H9 (cell line): ENCODE data around the gene PAK5. TPM values are rescaled to one million over a fixed set of nuclear protein-coding genes. Genes with fewer than 3 reads are reported as not detected.

ENCODE experiments used
- DNase-seq: peaks from one replicate; pipeline ENCODE4 v3.0.0-alpha.2; 2017
- H2AFZ ChIP-seq: one replicate; pipeline ENCODE4 v1.6.1; 2013; ENCODE audit warnings: mild to moderate bottlenecking, low read length, control low read depth, moderate library complexity
- H2AK5ac ChIP-seq: 2 replicates; pipeline ENCODE4 v1.6.1; 2013; ENCODE audit warnings: low read length, control low read depth, mixed read lengths; ENCODE audit not compliant: insufficient read length
- H2BK120ac ChIP-seq: one replicate; pipeline ENCODE4 v1.6.1; 2013; ENCODE audit warnings: low read depth, mild to moderate bottlenecking, low read length, control low read depth, inconsistent platforms; ENCODE audit not compliant: poor library complexity, severe bottlenecking
- H2BK12ac ChIP-seq: 2 replicates; pipeline ENCODE4 v1.6.1; 2013; ENCODE audit warnings: low read length, control low read depth, mixed read lengths, low read depth; ENCODE audit not compliant: insufficient read length
- H2BK15ac ChIP-seq: 2 replicates; pipeline ENCODE4 v1.6.1; 2013; ENCODE audit warnings: low read depth, low read length, control low read depth
- H2BK20ac ChIP-seq: one replicate; pipeline ENCODE4 v1.6.1; 2013; ENCODE audit warnings: low read depth, mild to moderate bottlenecking, low read length, control low read depth, inconsistent platforms; ENCODE audit not compliant: poor library complexity, severe bottlenecking
- H2BK5ac ChIP-seq: 2 replicates; pipeline ENCODE4 v1.6.1; 2013; ENCODE audit warnings: low read length, control low read depth, mixed read lengths; ENCODE audit not compliant: insufficient read length
- H3K14ac ChIP-seq: 2 replicates; pipeline ENCODE4 v1.6.1; 2013; ENCODE audit warnings: low read length, control low read depth; ENCODE audit not compliant: insufficient read depth
- H3K18ac ChIP-seq: 2 replicates; pipeline ENCODE4 v1.6.1; 2013; ENCODE audit warnings: low read depth, mild to moderate bottlenecking, mixed read lengths, low read length, control low read depth; ENCODE audit not compliant: insufficient read length
- H3K23ac ChIP-seq: 2 replicates; pipeline ENCODE4 v1.6.1; 2013; ENCODE audit warnings: low read length, control low read depth, mixed read lengths, low read depth; ENCODE audit not compliant: insufficient read length
- H3K23me2 ChIP-seq: 2 replicates; pipeline ENCODE4 v1.6.1; 2013; ENCODE audit warnings: low read depth, mild to moderate bottlenecking, mixed read lengths, low read length, control low read depth; ENCODE audit not compliant: insufficient read length, poor library complexity, severe bottlenecking
- H3K27ac ChIP-seq: 2 replicates; pipeline ENCODE4 v1.5.1; 2013; ENCODE audit warnings: low read length, control low read depth, mixed read lengths, low read depth; ENCODE audit not compliant: insufficient read length
- H3K27me3 ChIP-seq: 2 replicates; pipeline ENCODE4 v1.6.1; 2013; ENCODE audit warnings: low read length, control low read depth, inconsistent platforms; ENCODE audit not compliant: insufficient read depth
- H3K4ac ChIP-seq: 2 replicates; pipeline ENCODE4 v1.6.1; 2013; ENCODE audit warnings: low read depth, mild to moderate bottlenecking, control low read depth, inconsistent platforms, low read length, moderate library complexity
- H3K4me1 ChIP-seq: 2 replicates; pipeline ENCODE4 v1.6.1; 2013; ENCODE audit warnings: low read length, control low read depth, inconsistent platforms; ENCODE audit not compliant: insufficient read depth
- H3K4me2 ChIP-seq: 2 replicates; pipeline ENCODE4 v1.6.1; 2013; ENCODE audit warnings: low read length, control low read depth, mixed read lengths; ENCODE audit not compliant: insufficient read length, insufficient read depth
- H3K56ac ChIP-seq: 2 replicates; pipeline ENCODE4 v1.6.1; 2013; ENCODE audit warnings: low read depth, mild to moderate bottlenecking, mixed read lengths, low read length, control low read depth; ENCODE audit not compliant: insufficient read length
- H3K79me1 ChIP-seq: 2 replicates; pipeline ENCODE4 v1.6.1; 2013; ENCODE audit warnings: low read depth, mild to moderate bottlenecking, moderate library complexity, low read length, control low read depth, inconsistent platforms; ENCODE audit not compliant: insufficient read depth, poor library complexity, severe bottlenecking
- H3K79me2 ChIP-seq: 2 replicates; pipeline ENCODE4 v1.6.1; 2013; ENCODE audit warnings: low read length, control low read depth, inconsistent platforms; ENCODE audit not compliant: insufficient read depth
- H3K9ac ChIP-seq: 2 replicates; pipeline ENCODE4 v1.6.1; 2013; ENCODE audit warnings: low read length, control low read depth, mixed read lengths; ENCODE audit not compliant: insufficient read length; ENCODE audit errors: extremely low read depth
- H3K9me3 ChIP-seq: one replicate; pipeline ENCODE4 v1.6.1; 2013; ENCODE audit warnings: low read depth, low read length, inconsistent platforms; ENCODE audit not compliant: control insufficient read depth
- H3T11ph ChIP-seq: one replicate; pipeline ENCODE4 v1.6.1; 2013; ENCODE audit warnings: mild to moderate bottlenecking, low read length, control low read depth, inconsistent platforms
- H4K20me1 ChIP-seq: one replicate; pipeline ENCODE4 v1.6.1; 2013; ENCODE audit not compliant: control insufficient read depth, insufficient read length, insufficient read depth
- H4K5ac ChIP-seq: 2 replicates; pipeline ENCODE4 v1.6.1; 2013; ENCODE audit warnings: low read depth, mild to moderate bottlenecking, mixed read lengths, low read length, control low read depth; ENCODE audit not compliant: insufficient read length
- H4K8ac ChIP-seq: replicated peaks from 2 replicates; pipeline ENCODE4 v1.6.1; 2013; ENCODE audit warnings: low read length, control low read depth, mixed read lengths, low read depth; ENCODE audit not compliant: insufficient read length
- H4K91ac ChIP-seq: 2 replicates; pipeline ENCODE4 v1.6.1; 2013; ENCODE audit warnings: low read depth, mild to moderate bottlenecking, moderate library complexity, mixed read lengths, low read length, control low read depth; ENCODE audit not compliant: insufficient read length
- H3K27ac Mint-ChIP-seq, 3 experiments: 2 replicates in 2 of 3; 3 replicates in 1 of 3; pipeline ENCODE4 v1.8.0; 2020 to 2021; ENCODE audit warnings: mixed read lengths in 3 of 3, mild to moderate bottlenecking in 1 of 3, moderate library complexity in 1 of 3
- H3K27me3 Mint-ChIP-seq: 2 replicates; pipeline ENCODE4 v1.8.0; 2021; ENCODE audit warnings: low read depth, mild to moderate bottlenecking, moderate library complexity, mixed read lengths
- H3K36me3 Mint-ChIP-seq, 3 experiments: 2 replicates in 2 of 3; 3 replicates in 1 of 3; pipeline ENCODE4 v1.8.0; 2020 to 2021; ENCODE audit warnings: low read depth in 3 of 3, mixed read lengths in 3 of 3; ENCODE audit not compliant: insufficient read depth in 1 of 3
- H3K4me1 Mint-ChIP-seq, 2 experiments: 2 replicates each; pipeline ENCODE4 v1.8.0; 2020; ENCODE audit warnings: mixed read lengths in 2 of 2
- H3K4me3 Mint-ChIP-seq, 2 experiments: 2 replicates in 1 of 2; 3 replicates in 1 of 2; pipeline ENCODE4 v1.8.0; 2020 to 2021; ENCODE audit warnings: mild to moderate bottlenecking in 2 of 2, mixed read lengths in 2 of 2, moderate library complexity in 1 of 2
- H3K9me3 Mint-ChIP-seq, 2 experiments: 2 replicates in 1 of 2; 3 replicates in 1 of 2; pipeline ENCODE4 v1.8.0; 2020; ENCODE audit warnings: mild to moderate bottlenecking in 2 of 2, mixed read lengths in 2 of 2, moderate library complexity in 1 of 2
- WGBS: extraction: QIAGEN DNeasy Blood & Tissue Kit; methylation state at CpG from one replicate; pipeline ENCODE4 v1.1.7; 2013; ENCODE audit warnings: missing lambda C conversion rate, low lambda C conversion rate, mixed read lengths; ENCODE audit not compliant: insufficient read length; ENCODE audit errors: extremely low coverage; 5-methylcytosine and 5-hydroxymethylcytosine counted together
- total RNA-seq: library from RNA; stranded (reverse); gene quantifications from 2 replicates; pipeline ENCODE4 v1.2.1, GENCODE V29; 2021
- TF ChIP-seq, protein P1 (sequence below): fragments of 200-600 bp; sonication (generic); conservative IDR thresholded peaks from 3 replicates; pipeline ENCODE4 v1.8.0; 2021; ENCODE audit warnings: antibody characterized with exemption, mild to moderate bottlenecking

The PAK5 gene
- total RNA-seq, 1 experiment from 2014 or later, result 0.20 TPM

- Mint-ChIP-seq H3K4me3 (no peak overlapping the region), H3K4me1 (peaks cover 8 to 11% of the 10 kb centered on the region in 2 experiments), H3K9me3 (no peaks in the 10 kb centered on the region), H3K36me3 (no peaks in the 10 kb centered on the region), H3K27me3 (peaks cover 1% of the 10 kb centered on the region; the same call in 1 of the 2 replicates), H3K27ac (no peak overlapping the region)
- Histone ChIP-seq H4K91ac (no peak overlapping the region), H3K9ac (no peak overlapping the region), H3K23ac (no peak overlapping the region), H3K79me1 (no peaks in the 10 kb centered on the region), H3K9me3 (no peaks in the 10 kb centered on the region), H2BK12ac (no peak overlapping the region), H2AFZ (no peak overlapping the region), H3K4me2 (no peak overlapping the region), H4K20me1 (no peaks in the 10 kb centered on the region), H3K4ac (no peak overlapping the region), H4K5ac (no peak overlapping the region), H3K56ac (no peak overlapping the region), H3K79me2 (no peaks in the 10 kb centered on the region), H2BK20ac (no peak overlapping the region), H3K23me2 (no peaks in the 10 kb centered on the region), H3T11ph (no peak overlapping the region), H2BK120ac (no peak overlapping the region), H3K4me1 (no peaks in the 10 kb centered on the region; the same call in 1 of the 2 replicates), H2BK15ac (no peak overlapping the region), H3K27me3 (no peaks in the 10 kb centered on the region), H4K8ac (no peak overlapping the region), H3K14ac (no peak overlapping the region), H3K27ac (no peak overlapping the region), H2BK5ac (no peak overlapping the region), H2AK5ac (no peak overlapping the region), H3K18ac (no peak overlapping the region)
- no peak for DNase-seq
- TF ChIP-seq, protein P1, sequence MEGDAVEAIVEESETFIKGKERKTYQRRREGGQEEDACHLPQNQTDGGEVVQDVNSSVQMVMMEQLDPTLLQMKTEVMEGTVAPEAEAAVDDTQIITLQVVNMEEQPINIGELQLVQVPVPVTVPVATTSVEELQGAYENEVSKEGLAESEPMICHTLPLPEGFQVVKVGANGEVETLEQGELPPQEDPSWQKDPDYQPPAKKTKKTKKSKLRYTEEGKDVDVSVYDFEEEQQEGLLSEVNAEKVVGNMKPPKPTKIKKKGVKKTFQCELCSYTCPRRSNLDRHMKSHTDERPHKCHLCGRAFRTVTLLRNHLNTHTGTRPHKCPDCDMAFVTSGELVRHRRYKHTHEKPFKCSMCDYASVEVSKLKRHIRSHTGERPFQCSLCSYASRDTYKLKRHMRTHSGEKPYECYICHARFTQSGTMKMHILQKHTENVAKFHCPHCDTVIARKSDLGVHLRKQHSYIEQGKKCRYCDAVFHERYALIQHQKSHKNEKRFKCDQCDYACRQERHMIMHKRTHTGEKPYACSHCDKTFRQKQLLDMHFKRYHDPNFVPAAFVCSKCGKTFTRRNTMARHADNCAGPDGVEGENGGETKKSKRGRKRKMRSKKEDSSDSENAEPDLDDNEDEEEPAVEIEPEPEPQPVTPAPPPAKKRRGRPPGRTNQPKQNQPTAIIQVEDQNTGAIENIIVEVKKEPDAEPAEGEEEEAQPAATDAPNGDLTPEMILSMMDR, result no peak
- WGBS, result no CpG with 5 or more reads among the region's 4 CpGs
Measured at GRCh38 chr20:9543214-9543613, 295.7 kb downstream of the PAK5 start.
